Astrocyte (in vitro differentiated cells and primary cell): ENCODE results near the gene MARCHF6. TPM values are rescaled to one million over a fixed set of nuclear protein-coding genes. Genes with fewer than 3 reads are reported as not detected.
"Not testable (repeated sequence)": the region's sequence is repeated elsewhere in the genome, so short reads cannot be mapped to it uniquely, and the experiment has no call there.

Source experiments
- DNase-seq: peaks from one replicate; pipeline ENCODE4 v3.0.0-alpha.2; 2010; ENCODE audit warnings: low read depth
- FAIRE-seq: peaks from 2 replicates; lab custom pipeline; 2011; peaks lifted over from hg19 to GRCh38; lab: Jason Lieb, UNC
- H2AFZ ChIP-seq: 2 replicates; pipeline ENCODE4 v1.6.0; 2012; ENCODE audit warnings: low read depth, low read length, inconsistent platforms
- H3K27ac ChIP-seq: 2 replicates; pipeline ENCODE4 v1.5.1; 2011; ENCODE audit warnings: low read depth, low read length, inconsistent platforms
- H3K27me3 ChIP-seq: 2 replicates; pipeline ENCODE4 v1.6.0; 2011; ENCODE audit warnings: low read length, inconsistent platforms; ENCODE audit not compliant: insufficient read depth
- H3K36me3 ChIP-seq: 2 replicates; pipeline ENCODE4 v1.5.1; 2011; ENCODE audit warnings: low read length, inconsistent platforms; ENCODE audit not compliant: insufficient read depth
- H3K4me1 ChIP-seq: 2 replicates; pipeline ENCODE4 v1.5.1; 2011; ENCODE audit warnings: low read length, inconsistent platforms; ENCODE audit not compliant: insufficient read depth
- H3K4me2 ChIP-seq: 2 replicates; pipeline ENCODE4 v1.6.0; 2012; ENCODE audit warnings: low read length, inconsistent platforms
- H3K4me3 ChIP-seq: 2 replicates; pipeline ENCODE4 v1.5.1; 2011; ENCODE audit warnings: low read depth, mild to moderate bottlenecking, low read length, inconsistent platforms; ENCODE audit not compliant: insufficient read depth
- H3K79me2 ChIP-seq: 2 replicates; pipeline ENCODE4 v1.6.0; 2012; ENCODE audit warnings: mild to moderate bottlenecking, low read length, inconsistent platforms; ENCODE audit not compliant: insufficient read depth
- H3K9ac ChIP-seq: 2 replicates; pipeline ENCODE4 v1.6.0; 2012; ENCODE audit warnings: mild to moderate bottlenecking, low read length, inconsistent platforms
- H3K9me3 ChIP-seq: 2 replicates; pipeline ENCODE4 v1.5.1; 2012; ENCODE audit warnings: low read depth, mild to moderate bottlenecking, low read length, inconsistent platforms; ENCODE audit not compliant: insufficient read depth
- H4K20me1 ChIP-seq: 2 replicates; pipeline ENCODE4 v1.6.0; 2012; ENCODE audit warnings: low read length, inconsistent platforms; ENCODE audit not compliant: insufficient read depth
- H3K27ac Mint-ChIP-seq: one replicate; pipeline ENCODE4 v1.8.0; 2021; ENCODE audit warnings: mild to moderate bottlenecking, mixed read lengths; ENCODE audit not compliant: unreplicated experiment
- H3K27me3 Mint-ChIP-seq: one replicate; pipeline ENCODE4 v1.8.0; 2021; ENCODE audit warnings: low read depth, mixed read lengths; ENCODE audit not compliant: unreplicated experiment
- H3K36me3 Mint-ChIP-seq: one replicate; pipeline ENCODE4 v1.8.0; 2021; ENCODE audit warnings: low read depth, mixed read lengths; ENCODE audit not compliant: unreplicated experiment
- H3K4me1 Mint-ChIP-seq: one replicate; pipeline ENCODE4 v1.8.0; 2021; ENCODE audit warnings: low read depth, mixed read lengths; ENCODE audit not compliant: unreplicated experiment
- H3K4me3 Mint-ChIP-seq: one replicate; pipeline ENCODE4 v1.8.0; 2021; ENCODE audit warnings: mild to moderate bottlenecking, moderate library complexity, mixed read lengths; ENCODE audit not compliant: unreplicated experiment
- H3K9me3 Mint-ChIP-seq: one replicate; pipeline ENCODE4 v1.8.0; 2021; ENCODE audit warnings: mild to moderate bottlenecking, mixed read lengths; ENCODE audit not compliant: unreplicated experiment
- CTCF ChIP-seq: IDR thresholded peaks from 2 replicates; pipeline ENCODE4 v1.5.1; 2011; ENCODE audit warnings: low read depth, mild to moderate bottlenecking, inconsistent platforms, low read length, moderate library complexity; ENCODE audit not compliant: insufficient read depth
- EZH2 ChIP-seq: IDR thresholded peaks from 2 replicates; pipeline ENCODE4 v1.6.1; 2012; ENCODE audit warnings: mild to moderate bottlenecking, low read length, inconsistent platforms; ENCODE audit not compliant: insufficient read depth
- total RNA-seq: library from RNA; stranded (reverse); gene quantifications from 2 replicates; pipeline ENCODE4 v1.2.1, GENCODE V29; 2021

The MARCHF6 gene
- total RNA-seq, 1 donor from 2014 or later = 139 TPM

GRCh38 chr5:10310066-10310779 lies 43.3 kb upstream of the MARCHF6 start:
- no peaks in the 10 kb centered on the region for H3K36me3 Mint-ChIP-seq
- FAIRE-seq (no peak), DNase-seq (peak; percentile 48)
- Histone ChIP-seq H3K79me2 (no peaks in the 10 kb centered on the region), H3K4me2 (peak overlapping the region; percentile 40), H4K20me1 (peaks cover 5% of the 10 kb centered on the region), H3K4me1 (peaks cover 11% of the 10 kb centered on the region), H3K36me3 (no peaks in the 10 kb centered on the region), H2AFZ (no peak overlapping the region), H3K9me3 (no peaks in the 10 kb centered on the region), H3K27me3 (no peaks in the 10 kb centered on the region), H3K27ac (no peak overlapping the region), H3K4me3 (no peak overlapping the region), H3K9ac (no peak overlapping the region)
- peaks cover 4% of the 10 kb centered on the region for H3K9me3 Mint-ChIP-seq
- H3K4me1 Mint-ChIP-seq = peaks cover 26% of the 10 kb centered on the region
- H3K4me3 Mint-ChIP-seq = no peak overlapping the region
- TF ChIP-seq EZH2 (no peak), CTCF (no peak)
- H3K27me3 Mint-ChIP-seq = peaks cover 7% of the 10 kb centered on the region
- H3K27ac Mint-ChIP-seq = peak overlapping the region; percentile 30

GRCh38 chr5:10310835-10311570 lies 42.5 kb upstream of the MARCHF6 start:
- H2AFZ ChIP-seq, H3K27ac ChIP-seq, H4K20me1 ChIP-seq, H3K79me2 ChIP-seq, H3K36me3 ChIP-seq, H3K4me3 ChIP-seq, H3K9me3 ChIP-seq, H3K4me3 Mint-ChIP-seq, H3K27me3 Mint-ChIP-seq, H3K9ac ChIP-seq, FAIRE-seq, H3K36me3 Mint-ChIP-seq, H3K27me3 ChIP-seq, H3K9me3 Mint-ChIP-seq: not testable (repeated sequence)
- peaks cover 11% of the 10 kb centered on the region for H3K4me1 ChIP-seq
- DNase-seq = peak; percentile 40
- peak overlapping the region; percentile 40 for H3K4me2 ChIP-seq
- Mint-ChIP-seq H3K27ac (peak overlapping the region; percentile 30), H3K4me1 (peaks cover 25% of the 10 kb centered on the region)

- Histone ChIP-seq H3K4me2 (no peak overlapping the region), H4K20me1 (no peaks in the 10 kb centered on the region), H2AFZ (no peak overlapping the region), H3K9ac (no peak overlapping the region), H3K27me3 (no peaks in the 10 kb centered on the region), H3K4me3 (no peak overlapping the region), H3K36me3 (no peaks in the 10 kb centered on the region), H3K79me2 (no peaks in the 10 kb centered on the region), H3K4me1 (peaks cover 11% of the 10 kb centered on the region), H3K9me3 (no peaks in the 10 kb centered on the region), H3K27ac (no peak overlapping the region)
- Mint-ChIP-seq H3K4me1 (peaks cover 17% of the 10 kb centered on the region), H3K9me3 (peaks cover 6% of the 10 kb centered on the region), H3K4me3 (peak overlapping the region; percentile 1), H3K27ac (no peak overlapping the region), H3K36me3 (no peaks in the 10 kb centered on the region), H3K27me3 (peaks cover 7% of the 10 kb centered on the region)
- no peak for TF ChIP-seq CTCF
- TF ChIP-seq EZH2 = no peak
- FAIRE-seq (no peak), DNase-seq (no peak)
These were observed 41.7 kb upstream of the MARCHF6 start for GRCh38 chr5:10311595-10312425.
